ENCODE results near the gene CPT2.

DNA sequence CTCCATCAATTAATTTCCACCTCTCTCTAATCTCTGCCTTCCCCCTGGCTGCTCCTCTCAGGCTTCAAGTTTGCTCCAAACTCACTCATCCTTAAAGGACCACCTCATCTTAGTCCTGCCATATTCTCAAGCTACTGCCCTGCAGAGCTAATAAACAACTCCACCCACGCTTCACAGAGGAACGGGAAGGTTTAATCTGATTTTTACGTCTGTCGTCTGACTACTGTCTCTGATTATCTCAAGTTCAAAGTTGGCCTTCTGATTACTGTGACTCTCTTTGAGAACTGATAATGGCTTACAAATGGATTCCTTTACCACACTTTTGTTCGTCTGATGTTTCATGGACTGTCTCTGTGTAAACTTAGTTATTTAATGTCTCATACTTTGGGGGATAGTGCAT is 7.6 kb upstream of the CPT2 start:
- no peak for TF ChIP-seq ZNF335 (tag by site-specific recombination; conservative IDR thresholded peaks at IDR 0.05)
- TF ChIP-seq, protein P1, sequence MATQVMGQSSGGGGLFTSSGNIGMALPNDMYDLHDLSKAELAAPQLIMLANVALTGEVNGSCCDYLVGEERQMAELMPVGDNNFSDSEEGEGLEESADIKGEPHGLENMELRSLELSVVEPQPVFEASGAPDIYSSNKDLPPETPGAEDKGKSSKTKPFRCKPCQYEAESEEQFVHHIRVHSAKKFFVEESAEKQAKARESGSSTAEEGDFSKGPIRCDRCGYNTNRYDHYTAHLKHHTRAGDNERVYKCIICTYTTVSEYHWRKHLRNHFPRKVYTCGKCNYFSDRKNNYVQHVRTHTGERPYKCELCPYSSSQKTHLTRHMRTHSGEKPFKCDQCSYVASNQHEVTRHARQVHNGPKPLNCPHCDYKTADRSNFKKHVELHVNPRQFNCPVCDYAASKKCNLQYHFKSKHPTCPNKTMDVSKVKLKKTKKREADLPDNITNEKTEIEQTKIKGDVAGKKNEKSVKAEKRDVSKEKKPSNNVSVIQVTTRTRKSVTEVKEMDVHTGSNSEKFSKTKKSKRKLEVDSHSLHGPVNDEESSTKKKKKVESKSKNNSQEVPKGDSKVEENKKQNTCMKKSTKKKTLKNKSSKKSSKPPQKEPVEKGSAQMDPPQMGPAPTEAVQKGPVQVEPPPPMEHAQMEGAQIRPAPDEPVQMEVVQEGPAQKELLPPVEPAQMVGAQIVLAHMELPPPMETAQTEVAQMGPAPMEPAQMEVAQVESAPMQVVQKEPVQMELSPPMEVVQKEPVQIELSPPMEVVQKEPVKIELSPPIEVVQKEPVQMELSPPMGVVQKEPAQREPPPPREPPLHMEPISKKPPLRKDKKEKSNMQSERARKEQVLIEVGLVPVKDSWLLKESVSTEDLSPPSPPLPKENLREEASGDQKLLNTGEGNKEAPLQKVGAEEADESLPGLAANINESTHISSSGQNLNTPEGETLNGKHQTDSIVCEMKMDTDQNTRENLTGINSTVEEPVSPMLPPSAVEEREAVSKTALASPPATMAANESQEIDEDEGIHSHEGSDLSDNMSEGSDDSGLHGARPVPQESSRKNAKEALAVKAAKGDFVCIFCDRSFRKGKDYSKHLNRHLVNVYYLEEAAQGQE (tag by site-specific recombination; IDR thresholded peaks at IDR 0.05), result no peak
- TF ChIP-seq ZNF2 (tag by site-specific recombination; IDR thresholded peaks at IDR 0.05), result no peak
- no peak for TF ChIP-seq KLF8 (tag by site-specific recombination; IDR thresholded peaks at IDR 0.05)
- TF ChIP-seq ZNF140 (tag by site-specific recombination; IDR thresholded peaks at IDR 0.05), result no peak
- no peak for TF ChIP-seq ZNF571 (tag by site-specific recombination; IDR thresholded peaks at IDR 0.05)
- TF ChIP-seq ZNF530 (tag by site-specific recombination; IDR thresholded peaks at IDR 0.05; ENCODE audit: low read depth), result no peak
- TF ChIP-seq, protein P2, sequence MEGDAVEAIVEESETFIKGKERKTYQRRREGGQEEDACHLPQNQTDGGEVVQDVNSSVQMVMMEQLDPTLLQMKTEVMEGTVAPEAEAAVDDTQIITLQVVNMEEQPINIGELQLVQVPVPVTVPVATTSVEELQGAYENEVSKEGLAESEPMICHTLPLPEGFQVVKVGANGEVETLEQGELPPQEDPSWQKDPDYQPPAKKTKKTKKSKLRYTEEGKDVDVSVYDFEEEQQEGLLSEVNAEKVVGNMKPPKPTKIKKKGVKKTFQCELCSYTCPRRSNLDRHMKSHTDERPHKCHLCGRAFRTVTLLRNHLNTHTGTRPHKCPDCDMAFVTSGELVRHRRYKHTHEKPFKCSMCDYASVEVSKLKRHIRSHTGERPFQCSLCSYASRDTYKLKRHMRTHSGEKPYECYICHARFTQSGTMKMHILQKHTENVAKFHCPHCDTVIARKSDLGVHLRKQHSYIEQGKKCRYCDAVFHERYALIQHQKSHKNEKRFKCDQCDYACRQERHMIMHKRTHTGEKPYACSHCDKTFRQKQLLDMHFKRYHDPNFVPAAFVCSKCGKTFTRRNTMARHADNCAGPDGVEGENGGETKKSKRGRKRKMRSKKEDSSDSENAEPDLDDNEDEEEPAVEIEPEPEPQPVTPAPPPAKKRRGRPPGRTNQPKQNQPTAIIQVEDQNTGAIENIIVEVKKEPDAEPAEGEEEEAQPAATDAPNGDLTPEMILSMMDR (tag by site-specific recombination; IDR thresholded peaks at IDR 0.05), result no peak
- no peak for TF ChIP-seq ZNF623 (tag by site-specific recombination; IDR thresholded peaks at IDR 0.05)
